Activated T-cell treated with anti-CD3 and anti-CD28 coated beads, Interleukin-2, amount 50 U/mL, for 24 hours (primary cell): ENCODE results near the gene RAB7A.
"Not testable (repeated sequence)": the region's sequence is repeated elsewhere in the genome, so short reads cannot be mapped to it uniquely, and the experiment has no call there.

Experiments used
- DNase-seq: peaks from one replicate; pipeline ENCODE4 v3.0.0-alpha.2; 2020
- H3K27ac Mint-ChIP-seq: 2 replicates; pipeline ENCODE4 v1.8.0; 2020; ENCODE audit warnings: mild to moderate bottlenecking, mixed read lengths
- H3K27me3 Mint-ChIP-seq: 2 replicates; pipeline ENCODE4 v1.8.0; 2020; ENCODE audit warnings: mixed read lengths
- H3K36me3 Mint-ChIP-seq: 2 replicates; pipeline ENCODE4 v1.8.0; 2020; ENCODE audit warnings: low read depth, mixed read lengths
- H3K4me1 Mint-ChIP-seq: 2 replicates; pipeline ENCODE4 v1.8.0; 2020; ENCODE audit warnings: low read depth, mixed read lengths
- H3K4me3 Mint-ChIP-seq: 2 replicates; pipeline ENCODE4 v1.8.0; 2020; ENCODE audit warnings: mild to moderate bottlenecking, moderate library complexity, mixed read lengths
- H3K9me3 Mint-ChIP-seq: 2 replicates; pipeline ENCODE4 v1.8.0; 2020; ENCODE audit warnings: mixed read lengths

RAB7A gene

DNA sequence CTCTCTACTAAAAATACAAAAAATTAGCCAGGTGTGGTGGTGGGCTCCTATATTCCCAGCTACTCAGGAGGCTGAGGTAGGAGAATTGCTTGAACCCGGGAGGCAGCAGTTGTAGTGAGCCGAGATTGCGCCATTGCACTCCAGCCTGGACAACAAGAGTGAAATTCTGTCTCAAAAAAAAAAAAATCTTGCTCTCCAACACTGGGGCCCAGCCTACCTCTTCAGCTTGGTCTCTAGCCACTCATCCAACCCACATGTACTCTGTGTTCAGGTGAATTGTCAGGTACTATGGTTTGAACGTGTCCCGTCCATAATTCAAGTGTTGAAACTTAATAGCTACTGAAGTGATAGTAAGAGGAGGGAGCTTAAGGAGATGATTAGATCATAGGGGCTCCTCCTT lies 22.4 kb upstream of the RAB7A start:
- Mint-ChIP-seq H3K27ac (no peak overlapping the region), H3K27me3 (no peaks in the 10 kb centered on the region), H3K36me3 (no peaks in the 10 kb centered on the region), H3K4me3 (no peak overlapping the region), H3K9me3 (no peaks in the 10 kb centered on the region), H3K4me1 (peaks cover 1% of the 10 kb centered on the region)
- DNase-seq = no peak

DNA sequence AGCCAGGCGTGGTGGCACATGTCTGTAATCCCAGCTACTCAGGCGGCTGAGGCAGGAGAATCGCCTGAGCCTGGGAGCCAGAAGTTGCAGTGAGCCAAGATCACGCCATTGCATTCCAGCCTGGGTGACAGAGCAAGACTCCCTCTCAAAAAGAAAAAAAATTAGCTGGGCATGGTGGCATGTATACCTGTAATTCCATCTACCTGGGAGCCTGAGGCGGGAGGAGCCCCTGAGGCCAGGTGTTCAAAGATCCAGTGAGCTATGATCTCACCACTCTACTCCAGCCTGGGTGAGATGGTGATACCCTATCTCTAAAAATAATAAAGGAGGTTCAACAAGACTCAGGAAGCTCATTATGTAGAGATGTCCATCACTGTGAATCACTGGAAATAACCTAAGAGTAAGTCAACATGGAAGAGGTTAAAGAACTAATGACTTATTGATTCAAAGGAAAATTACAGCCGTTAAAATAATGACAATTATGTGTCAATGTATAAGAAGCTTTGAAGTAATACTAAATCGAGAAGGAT lies 19.8 kb upstream of the RAB7A start:
- Mint-ChIP-seq H3K9me3 (no peaks in the 10 kb centered on the region), H3K27me3 (no peaks in the 10 kb centered on the region), H3K4me3 (no peak overlapping the region), H3K27ac (no peak overlapping the region), H3K4me1 (no peaks in the 10 kb centered on the region), H3K36me3 (no peaks in the 10 kb centered on the region)
- no peak for DNase-seq

DNA sequence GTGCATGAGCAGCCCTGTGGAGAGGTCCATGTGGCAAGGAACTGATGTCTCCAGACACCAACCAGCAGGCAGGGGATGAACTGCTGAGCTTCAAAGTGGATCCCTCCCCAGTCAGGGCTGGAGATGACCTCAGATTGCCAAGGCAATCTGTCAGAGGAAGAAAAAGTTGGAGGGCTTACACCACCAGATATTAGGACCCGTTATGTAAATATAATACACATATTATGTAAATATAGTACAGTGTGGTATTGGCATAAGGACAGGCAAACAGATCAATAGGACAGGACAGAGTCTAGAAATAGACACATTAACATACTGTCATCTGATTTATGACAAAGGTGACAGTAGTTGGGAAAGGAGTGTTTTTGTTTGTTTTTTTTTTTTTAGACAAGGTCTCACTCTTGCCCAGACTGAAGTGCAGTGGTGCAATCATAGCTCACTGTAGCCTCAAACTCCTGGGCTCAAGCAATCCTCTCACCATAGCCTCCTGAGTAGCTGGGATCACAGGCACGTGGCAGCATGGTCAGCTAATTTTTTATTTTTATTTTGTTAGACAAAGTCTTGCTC lies 18.0 kb upstream of the RAB7A start:
- no peak overlapping the region for H3K27ac Mint-ChIP-seq
- H3K36me3 Mint-ChIP-seq = no peaks in the 10 kb centered on the region
- no peaks in the 10 kb centered on the region for H3K27me3 Mint-ChIP-seq
- no peak for DNase-seq
- H3K9me3 Mint-ChIP-seq = no peaks in the 10 kb centered on the region
- no peaks in the 10 kb centered on the region for H3K4me1 Mint-ChIP-seq
- H3K4me3 Mint-ChIP-seq = no peak overlapping the region

DNA sequence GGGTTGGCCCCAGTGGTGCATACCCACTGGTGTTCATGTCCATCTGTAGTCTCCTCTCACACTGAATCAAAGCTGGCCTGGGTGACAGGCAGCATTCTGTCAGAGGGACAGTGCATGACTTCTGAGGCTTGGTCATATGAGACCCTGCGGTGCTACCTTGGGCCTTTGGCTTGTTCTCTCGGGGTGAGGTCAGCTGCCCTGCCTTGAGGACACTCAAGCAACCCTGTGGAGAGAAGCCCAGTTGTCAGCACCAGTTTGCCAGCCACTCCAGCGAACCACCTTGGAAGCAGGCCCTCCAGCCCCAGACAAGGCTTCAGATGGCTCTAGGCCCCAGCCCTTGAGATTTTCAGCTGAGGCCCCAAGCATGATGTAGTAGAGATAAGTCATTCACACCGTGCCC lies 16.9 kb upstream of the RAB7A start:
- Mint-ChIP-seq H3K9me3 (no peaks in the 10 kb centered on the region), H3K4me1 (no peaks in the 10 kb centered on the region), H3K27ac (no peak overlapping the region), H3K36me3 (no peaks in the 10 kb centered on the region), H3K27me3 (no peaks in the 10 kb centered on the region), H3K4me3 (no peak overlapping the region)
- DNase-seq = no peak

DNA sequence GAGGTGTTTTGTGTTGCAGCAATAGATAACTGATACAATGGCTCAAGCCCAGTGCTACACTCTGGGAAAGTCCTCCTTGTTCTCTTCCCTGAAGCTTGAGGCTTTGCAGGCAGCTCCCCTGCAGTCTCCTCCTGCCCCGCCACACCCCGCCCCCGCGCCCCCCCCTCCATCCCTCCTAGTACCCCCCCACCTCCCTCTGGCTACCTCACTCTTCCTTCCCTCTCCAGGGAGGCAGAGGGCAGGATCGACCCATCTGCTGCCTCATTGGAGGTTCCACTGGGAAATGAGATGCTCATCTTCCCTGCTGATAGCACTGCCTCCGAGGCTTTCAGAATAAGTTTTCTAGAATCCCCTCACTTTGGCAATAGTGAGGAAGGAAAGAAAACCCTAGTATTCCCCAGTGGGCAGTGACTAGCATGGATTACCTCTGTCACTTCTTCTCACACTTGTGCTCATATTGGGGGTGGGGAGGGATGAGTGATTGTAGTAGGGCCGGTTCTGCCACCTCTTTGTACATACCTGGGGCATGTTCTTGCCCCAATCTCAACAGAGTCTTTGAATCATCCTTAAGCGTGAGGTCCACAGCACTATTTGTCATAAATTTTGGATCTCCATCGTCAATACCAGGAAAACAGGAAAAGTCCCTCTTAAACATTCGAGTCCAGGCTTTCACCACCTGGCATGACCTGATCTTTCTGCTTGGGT lies 16.3 kb upstream of the RAB7A start:
- DNase-seq = no peak
- Mint-ChIP-seq H3K36me3 (no peaks in the 10 kb centered on the region), H3K27me3 (no peaks in the 10 kb centered on the region), H3K4me1 (peaks cover 2% of the 10 kb centered on the region), H3K27ac (no peak overlapping the region), H3K4me3 (no peak overlapping the region), H3K9me3 (no peaks in the 10 kb centered on the region)

DNA sequence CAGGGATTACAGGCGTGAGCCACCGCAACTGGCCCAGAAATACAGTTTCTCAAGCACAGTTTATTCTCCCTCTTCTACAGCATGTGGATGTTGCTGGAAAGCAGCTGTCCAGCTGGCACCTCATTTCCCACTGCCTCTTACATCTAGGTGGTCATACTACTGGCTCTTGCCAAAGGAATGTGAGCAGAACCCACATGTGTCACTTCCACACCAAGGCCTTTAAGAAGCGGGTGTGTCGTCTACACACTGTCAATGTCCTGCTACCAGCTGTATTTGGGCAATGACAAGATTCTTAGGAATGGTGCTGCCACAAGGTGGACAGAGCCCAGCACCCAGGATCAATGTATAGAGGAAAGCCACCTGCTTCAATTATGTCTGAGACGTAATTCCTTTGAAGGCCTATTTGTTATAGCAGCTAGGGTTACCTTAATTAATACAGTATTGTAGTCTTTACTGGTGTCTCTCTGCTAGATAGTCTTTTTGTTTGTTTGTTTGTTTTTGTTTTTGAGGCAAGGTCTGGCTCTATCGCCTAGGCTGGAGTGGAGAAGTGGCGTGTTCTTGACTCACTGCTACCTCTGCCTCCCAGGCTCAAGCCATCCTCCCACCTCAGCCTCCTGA lies 15.1 kb upstream of the RAB7A start:
- no peak overlapping the region for H3K4me3 Mint-ChIP-seq
- no peak for DNase-seq
- peaks cover 10% of the 10 kb centered on the region for H3K4me1 Mint-ChIP-seq
- no peaks in the 10 kb centered on the region for H3K9me3 Mint-ChIP-seq
- no peaks in the 10 kb centered on the region for H3K27me3 Mint-ChIP-seq
- no peaks in the 10 kb centered on the region for H3K36me3 Mint-ChIP-seq
- H3K27ac Mint-ChIP-seq = no peak overlapping the region

DNA sequence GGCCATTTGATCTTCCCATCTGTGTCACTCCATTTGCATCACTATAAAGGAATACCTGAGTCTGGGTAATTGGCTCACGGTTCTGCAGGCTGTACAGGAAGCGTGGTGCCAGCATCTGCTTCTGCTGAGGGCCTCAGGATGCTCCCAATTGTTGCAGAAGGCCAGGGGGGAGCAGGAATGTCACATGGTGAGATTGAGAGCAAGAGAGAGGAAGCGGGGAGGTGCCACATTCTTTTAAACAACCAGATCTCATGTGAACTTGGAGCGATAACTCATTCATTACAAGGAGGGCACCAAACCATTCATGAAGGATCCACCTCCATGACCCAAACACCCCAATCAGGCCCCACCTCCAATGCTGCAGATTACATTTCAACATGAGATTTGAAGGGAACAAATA lies 13.1 kb upstream of the RAB7A start:
- H3K27ac Mint-ChIP-seq = no peak overlapping the region
- H3K4me3 Mint-ChIP-seq = no peak overlapping the region

DNA sequence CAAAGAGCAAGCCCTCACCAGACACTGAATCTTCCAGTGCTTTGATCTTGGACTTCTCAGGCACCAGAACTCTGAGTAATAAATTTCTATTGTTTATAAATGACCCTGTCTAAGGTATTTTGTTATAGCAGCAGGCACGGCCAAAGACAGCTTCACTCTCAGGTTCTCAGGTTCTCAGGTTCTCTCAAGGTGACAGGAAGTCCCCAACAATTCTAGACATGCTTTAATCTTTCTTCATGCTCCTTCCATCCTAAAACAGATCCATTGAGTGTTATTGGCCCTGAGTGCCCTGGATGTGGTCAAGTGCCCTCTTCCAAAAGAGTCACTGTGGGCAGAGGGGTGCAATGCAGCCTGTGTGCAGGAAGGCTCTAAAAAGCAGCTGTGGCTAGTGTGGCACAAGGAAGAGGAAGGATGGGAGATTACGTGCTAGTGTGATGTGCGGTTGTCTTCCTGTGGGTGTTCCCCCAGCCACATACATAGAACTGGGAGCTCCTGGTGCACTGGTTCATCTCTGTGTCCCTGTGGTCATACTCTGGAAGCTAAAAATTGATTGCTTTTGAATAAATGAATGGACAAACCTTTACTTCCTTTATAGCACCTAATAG lies 11.0 kb upstream of the RAB7A start:
- DNase-seq = peak; percentile 48
- no peak overlapping the region for H3K4me3 Mint-ChIP-seq
- peak overlapping the region; percentile 80 for H3K27ac Mint-ChIP-seq
- H3K9me3 Mint-ChIP-seq = no peaks in the 10 kb centered on the region
- H3K36me3 Mint-ChIP-seq = no peaks in the 10 kb centered on the region
- peaks cover 14% of the 10 kb centered on the region for H3K4me1 Mint-ChIP-seq
- no peaks in the 10 kb centered on the region for H3K27me3 Mint-ChIP-seq

More for the DNA sequence above, 13.1 kb upstream of the RAB7A start:
- H3K36me3 Mint-ChIP-seq = no peaks in the 10 kb centered on the region
- no peaks in the 10 kb centered on the region for H3K9me3 Mint-ChIP-seq
- no peak for DNase-seq
- H3K4me1 Mint-ChIP-seq = peaks cover 10% of the 10 kb centered on the region
- no peaks in the 10 kb centered on the region for H3K27me3 Mint-ChIP-seq

DNA sequence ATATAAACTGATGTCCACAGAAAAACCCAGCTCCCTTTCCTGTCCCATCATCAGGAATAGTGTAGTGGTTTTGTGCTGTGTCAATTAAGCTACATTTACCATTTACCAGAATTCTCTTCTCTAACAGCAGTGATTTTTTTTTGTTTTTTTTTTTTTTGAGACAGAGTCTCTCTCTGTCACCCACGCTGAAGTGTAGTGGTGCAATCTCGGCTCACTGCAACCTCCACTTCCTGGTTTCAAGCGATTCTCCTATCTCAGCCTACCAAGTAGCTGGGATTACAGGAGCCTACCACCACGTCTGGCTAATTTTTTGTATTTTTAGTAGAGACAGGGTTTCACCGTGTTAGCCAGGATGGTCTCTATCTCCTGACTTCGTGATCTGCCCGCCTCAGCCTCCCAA lies 7.1 kb upstream of the RAB7A start:
- H3K27me3 Mint-ChIP-seq, H3K4me3 Mint-ChIP-seq, H3K36me3 Mint-ChIP-seq, H3K9me3 Mint-ChIP-seq, H3K27ac Mint-ChIP-seq, DNase-seq: not testable (repeated sequence)
- peaks cover 14% of the 10 kb centered on the region for H3K4me1 Mint-ChIP-seq

DNA sequence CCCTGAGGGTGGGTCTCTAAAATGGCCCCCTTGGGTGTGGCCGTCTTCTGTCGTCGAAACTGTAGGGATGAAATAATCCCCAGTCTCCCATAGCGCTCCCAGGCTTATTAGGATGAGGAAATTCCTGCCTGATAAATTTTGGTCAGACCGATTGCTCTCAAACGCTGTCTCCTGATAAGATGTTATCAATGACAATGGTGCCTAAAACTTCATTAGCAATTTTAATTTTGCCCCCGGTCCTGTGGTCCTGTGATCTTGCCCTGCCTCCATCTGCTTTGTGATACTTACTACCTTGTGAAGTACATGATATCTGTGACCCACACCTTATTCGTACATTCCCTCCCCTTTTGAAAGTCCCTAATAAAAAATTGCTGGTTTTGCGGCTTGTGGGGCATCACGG lies 5.1 kb upstream of the RAB7A start:
- H3K4me1 Mint-ChIP-seq = peaks cover 19% of the 10 kb centered on the region
- H3K4me3 Mint-ChIP-seq = no peak overlapping the region
- H3K27me3 Mint-ChIP-seq = no peaks in the 10 kb centered on the region

DNA sequence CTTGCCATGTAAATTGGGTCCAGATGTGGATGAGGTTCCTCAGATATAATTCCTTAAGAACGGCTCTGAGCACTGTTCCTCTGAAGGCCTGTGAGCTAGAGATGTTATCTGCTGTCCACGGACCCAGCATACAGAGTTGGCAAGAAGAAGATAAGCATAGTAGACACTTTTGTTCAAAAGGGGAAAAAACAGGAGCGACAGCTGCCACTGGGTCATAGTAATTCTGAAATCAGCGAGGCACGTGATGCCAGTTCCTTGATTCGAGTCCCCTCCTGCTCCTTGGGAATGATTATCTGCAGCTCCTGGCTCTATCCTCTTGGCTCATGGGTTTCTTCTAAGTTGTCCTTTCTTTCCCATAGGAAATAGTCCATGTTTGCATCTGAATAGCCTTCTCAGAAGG lies 2.5 kb upstream of the RAB7A start:
- Mint-ChIP-seq H3K27ac (no peak overlapping the region), H3K27me3 (no peaks in the 10 kb centered on the region), H3K4me1 (peaks cover 29% of the 10 kb centered on the region), H3K4me3 (no peak overlapping the region), H3K36me3 (peaks cover 22% of the 10 kb centered on the region), H3K9me3 (no peaks in the 10 kb centered on the region)
- peak; percentile 3 for DNase-seq

More for the DNA sequence above, 5.1 kb upstream of the RAB7A start:
- DNase-seq = no peak
- H3K9me3 Mint-ChIP-seq = no peaks in the 10 kb centered on the region
- peaks cover 3% of the 10 kb centered on the region for H3K36me3 Mint-ChIP-seq
- H3K27ac Mint-ChIP-seq = no peak overlapping the region

DNA sequence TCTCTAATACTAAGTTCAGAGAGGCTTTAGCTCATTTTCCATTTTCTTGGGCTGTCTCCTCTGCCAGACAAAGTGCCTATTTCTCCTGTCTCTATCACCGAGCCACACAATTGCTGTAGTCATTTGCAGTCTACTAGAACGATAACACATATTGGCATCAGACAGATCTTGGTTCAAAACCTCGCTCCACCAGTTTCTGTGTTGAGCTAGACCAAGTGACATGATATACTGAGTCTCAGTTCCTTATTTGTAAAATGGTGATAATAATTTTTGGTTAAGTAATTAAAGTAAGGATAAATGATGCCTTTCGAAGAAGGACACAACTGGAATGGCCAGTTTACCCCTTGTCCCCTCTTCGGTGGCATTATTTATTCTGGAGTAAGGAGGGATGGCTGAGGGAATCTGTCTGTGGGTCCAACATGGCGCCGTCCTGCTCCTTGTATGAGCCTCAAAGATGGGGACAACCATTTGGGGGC lies 398 bp upstream of the RAB7A start:
- Mint-ChIP-seq H3K4me1 (peaks cover 50% of the 10 kb centered on the region), H3K27me3 (no peaks in the 10 kb centered on the region), H3K36me3 (peaks cover 42% of the 10 kb centered on the region), H3K4me3 (peak overlapping the region; percentile 89), H3K9me3 (no peaks in the 10 kb centered on the region), H3K27ac (peak overlapping the region; percentile 94)
- no peak for DNase-seq

DNA sequence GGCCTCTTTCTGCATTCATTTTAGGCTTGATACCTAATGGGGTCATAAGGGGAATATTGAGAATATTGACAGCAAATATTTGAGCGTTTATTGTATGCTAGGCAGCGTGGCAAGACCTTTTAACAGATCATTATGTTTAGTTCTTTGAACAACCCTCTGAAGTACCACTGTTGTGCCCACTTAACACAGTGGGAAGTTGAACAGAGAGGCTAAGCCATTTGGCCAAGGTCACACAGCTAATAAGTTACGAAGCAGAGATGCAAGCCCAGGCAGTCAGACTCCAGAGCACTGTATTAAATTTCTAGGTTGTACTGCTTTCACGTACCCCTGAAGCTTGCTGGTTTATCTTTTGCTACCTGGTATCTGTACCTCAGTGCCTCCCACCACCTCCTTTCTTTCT lies 1.1 kb downstream of the RAB7A start:
- Mint-ChIP-seq H3K4me3 (peak overlapping the region; percentile 89), H3K9me3 (no peaks in the 10 kb centered on the region), H3K27ac (peak overlapping the region; percentile 91), H3K4me1 (peaks cover 62% of the 10 kb centered on the region), H3K36me3 (peaks cover 51% of the 10 kb centered on the region), H3K27me3 (no peaks in the 10 kb centered on the region)
- DNase-seq = peak; percentile 23

DNA sequence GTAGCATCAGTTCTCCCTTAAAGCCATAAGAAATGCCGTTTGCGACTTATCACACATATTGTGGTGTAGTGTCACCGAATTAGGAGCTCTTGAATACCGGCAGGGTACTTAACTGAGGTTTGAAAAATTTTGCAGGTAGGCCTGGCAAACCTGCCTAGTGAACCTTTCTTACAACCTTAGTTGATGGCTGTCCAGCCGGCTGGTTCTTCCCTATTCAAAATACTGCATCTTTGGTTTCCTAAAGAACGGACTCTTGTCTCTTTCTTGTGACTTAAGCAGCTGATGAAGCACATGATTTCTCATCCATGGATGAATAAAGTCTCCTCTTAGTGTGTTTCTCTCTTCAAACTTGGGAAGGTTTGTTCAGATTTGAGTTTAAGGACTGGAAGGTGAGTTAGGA lies 1.5 kb downstream of the RAB7A start:
- Mint-ChIP-seq H3K36me3 (peaks cover 55% of the 10 kb centered on the region), H3K4me1 (peaks cover 67% of the 10 kb centered on the region), H3K27ac (peak overlapping the region; percentile 91), H3K27me3 (no peaks in the 10 kb centered on the region), H3K9me3 (no peaks in the 10 kb centered on the region), H3K4me3 (peak overlapping the region; percentile 89)
- DNase-seq = no peak

DNA sequence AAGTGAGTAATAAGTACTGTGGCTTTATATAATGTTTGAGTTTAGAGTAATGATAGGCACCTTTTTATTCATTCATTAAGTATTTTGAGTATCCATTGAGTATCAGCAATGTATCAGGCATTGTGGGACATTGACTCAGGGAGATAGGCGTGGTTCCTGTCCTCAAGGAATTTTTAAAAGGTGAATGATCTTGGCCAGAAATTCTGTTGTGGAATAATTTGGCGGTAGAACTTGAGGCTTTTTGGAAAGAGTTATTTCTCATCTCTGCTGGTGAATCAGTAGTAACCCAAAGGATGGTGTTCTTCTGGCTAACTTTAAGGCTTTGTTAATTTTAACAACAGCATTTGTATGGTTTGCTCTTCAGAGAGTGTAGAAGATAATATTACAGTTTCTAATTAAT lies 2.0 kb downstream of the RAB7A start:
- Mint-ChIP-seq H3K9me3 (no peaks in the 10 kb centered on the region), H3K36me3 (peaks cover 60% of the 10 kb centered on the region), H3K4me3 (peak overlapping the region; percentile 89), H3K27me3 (no peaks in the 10 kb centered on the region), H3K4me1 (peaks cover 72% of the 10 kb centered on the region), H3K27ac (peak overlapping the region; percentile 91)
- no peak for DNase-seq
